Fibroblast of lung (primary cell): ENCODE measurements around the gene TTC24. TPM values are rescaled to one million over a fixed set of nuclear protein-coding genes. Genes with fewer than 3 reads are reported as not detected.

Experiments
- DNase-seq, 2 donors: peaks; one replicate each; pipeline versions ENCODE4 v3.0.0 to v3.0.0-alpha.2; 2010; ENCODE audit warnings: low read depth in 2 of 2
- H2AFZ ChIP-seq: 2 replicates; pipeline ENCODE4 v1.5.1; 2012; ENCODE audit warnings: low read length, control low read depth, inconsistent platforms
- H3K27ac ChIP-seq: 2 replicates; pipeline ENCODE4 v1.5.1; 2011; ENCODE audit warnings: low read length, control low read depth; ENCODE audit not compliant: insufficient read depth
- H3K27me3 ChIP-seq: 2 replicates; pipeline ENCODE4 v1.5.1; 2011; ENCODE audit warnings: mild to moderate bottlenecking, low read length; ENCODE audit not compliant: control insufficient read depth, insufficient read depth
- H3K36me3 ChIP-seq: 2 replicates; pipeline ENCODE4 v1.5.1; 2011; ENCODE audit warnings: low read length; ENCODE audit not compliant: control insufficient read depth, insufficient read depth
- H3K4me1 ChIP-seq: 2 replicates; pipeline ENCODE4 v1.5.1; 2011; ENCODE audit warnings: low read length; ENCODE audit not compliant: control insufficient read depth, insufficient read depth; ENCODE audit errors: extremely low read depth
- H3K4me2 ChIP-seq: 2 replicates; pipeline ENCODE4 v1.5.1; 2011; ENCODE audit warnings: low read length, control low read depth; ENCODE audit not compliant: insufficient read depth; ENCODE audit errors: extremely low read depth
- H3K4me3 ChIP-seq, 4 experiments: fragments of 200-600 bp in 1 of 4; sonication (generic) in 1 of 4; replicated peaks in 1 of 4; 2 replicates each; pipeline ENCODE4 v1.5.1; 2011 to 2016; ENCODE audit warnings: low read length in 4 of 4, low read depth in 3 of 4, mild to moderate bottlenecking in 3 of 4, control low read depth in 2 of 4, inconsistent platforms in 1 of 4, mixed read lengths in 1 of 4; ENCODE audit not compliant: insufficient read depth in 1 of 4; ENCODE audit errors: control extremely low read depth in 1 of 4
- H3K79me2 ChIP-seq: 2 replicates; pipeline ENCODE4 v1.5.1; 2012; ENCODE audit warnings: mild to moderate bottlenecking, low read length, inconsistent platforms; ENCODE audit not compliant: control insufficient read depth, insufficient read depth
- H3K9ac ChIP-seq: 2 replicates; pipeline ENCODE4 v1.5.1; 2011; ENCODE audit warnings: mild to moderate bottlenecking, low read length, control low read depth; ENCODE audit not compliant: insufficient read depth
- H3K9me3 ChIP-seq: 2 replicates; pipeline ENCODE4 v1.5.1; 2012; ENCODE audit warnings: low read depth, low read length; ENCODE audit not compliant: control insufficient read depth, insufficient read depth
- H4K20me1 ChIP-seq: 2 replicates; pipeline ENCODE4 v1.5.1; 2011; ENCODE audit warnings: low read length; ENCODE audit not compliant: control insufficient read depth, insufficient read depth; ENCODE audit errors: extremely low read depth
- CTCF ChIP-seq, 2 donors: IDR thresholded peaks in 1 of 2; conservative IDR thresholded peaks in 1 of 2; 1 replicate in 1 of 2; 2 replicates in 1 of 2; pipeline ENCODE4 v1.5.1; 2011 to 2012; ENCODE audit warnings: low read length in 2 of 2, control low read depth in 1 of 2, inconsistent platforms in 1 of 2, low read depth in 1 of 2, mild to moderate bottlenecking in 1 of 2
- EZH2 ChIP-seq: IDR thresholded peaks from 2 replicates; pipeline ENCODE4 v1.5.1; 2012; ENCODE audit warnings: low read length, control low read depth, mild to moderate bottlenecking; ENCODE audit errors: missing control alignments
- polyA plus RNA-seq, 2 donors: library from polyadenylated mRNA; depleted of rRNA in 1 of 2; stranded (reverse) in 1 of 2; unstranded in 1 of 2; fragments of >200 nt; gene quantifications; 2 replicates each; pipeline ENCODE4 v1.2.1, GENCODE V29; 2011 to 2012; ENCODE audit warnings: missing spikeins in 1 of 2
- total RNA-seq: library from RNA; depleted of rRNA; stranded (reverse); fragments of >200 nt; gene quantifications from 2 replicates; pipeline ENCODE4 v1.2.1, GENCODE V29; 2014

The TTC24 gene
- total and polyA plus RNA-seq, 2 donors (not counting 1 experiment from before 2014, with no cell fraction given), result not detected

GRCh38 chr1:156556354-156556753 is 23.2 kb upstream of the TTC24 start:
- no peaks in the 10 kb centered on the region for H4K20me1 ChIP-seq
- no peak overlapping the region for H2AFZ ChIP-seq
- no peak overlapping the region for H3K9ac ChIP-seq
- H3K4me3 ChIP-seq, result no peak overlapping the region
- H3K9me3 ChIP-seq, result no peaks in the 10 kb centered on the region
- no peak overlapping the region for H3K27ac ChIP-seq
- no peaks in the 10 kb centered on the region for H3K4me1 ChIP-seq
- no peak overlapping the region for H3K4me2 ChIP-seq
- H3K36me3 ChIP-seq, result peaks cover 23% of the 10 kb centered on the region
- no peak for DNase-seq
- TF ChIP-seq CTCF (conservative IDR thresholded peaks at IDR 0.05 in 1 of 2, IDR thresholded peaks at IDR 0.05 in 1 of 2; ENCODE audit: low read depth in 1 of 2, low read length in 2 of 2), result no peak
- TF ChIP-seq EZH2, result no peak
- H3K27me3 ChIP-seq, result no peaks in the 10 kb centered on the region
- no peaks in the 10 kb centered on the region for H3K79me2 ChIP-seq

- TF ChIP-seq EZH2, result no peak
- TF ChIP-seq CTCF (conservative IDR thresholded peaks at IDR 0.05 in 1 of 2, IDR thresholded peaks at IDR 0.05 in 1 of 2; ENCODE audit: low read depth in 1 of 2, low read length in 2 of 2), result no peak
- Histone ChIP-seq H3K36me3 (peaks cover 28% of the 10 kb centered on the region), H3K27ac (no peak overlapping the region), H3K4me1 (no peaks in the 10 kb centered on the region), H3K9me3 (no peaks in the 10 kb centered on the region), H3K4me3 (no peak overlapping the region), H3K79me2 (no peaks in the 10 kb centered on the region), H3K27me3 (no peaks in the 10 kb centered on the region), H2AFZ (no peak overlapping the region), H3K9ac (no peak overlapping the region), H4K20me1 (no peaks in the 10 kb centered on the region), H3K4me2 (no peak overlapping the region)
- no peak for DNase-seq
Observed at GRCh38 chr1:156559086-156559796, 20.3 kb upstream of the TTC24 start.

GRCh38 chr1:156559797-156560385 is 19.6 kb upstream of the TTC24 start:
- Histone ChIP-seq H3K9me3 (no peaks in the 10 kb centered on the region), H3K4me3 (no peak overlapping the region), H3K36me3 (peaks cover 34% of the 10 kb centered on the region), H3K4me2 (no peak overlapping the region), H4K20me1 (no peaks in the 10 kb centered on the region), H2AFZ (no peak overlapping the region), H3K9ac (no peak overlapping the region), H3K27me3 (no peaks in the 10 kb centered on the region), H3K79me2 (no peaks in the 10 kb centered on the region), H3K27ac (no peak overlapping the region), H3K4me1 (no peaks in the 10 kb centered on the region)
- no peak for TF ChIP-seq EZH2
- no peak for TF ChIP-seq CTCF (conservative IDR thresholded peaks at IDR 0.05 in 1 of 2, IDR thresholded peaks at IDR 0.05 in 1 of 2; ENCODE audit: low read depth in 1 of 2, low read length in 2 of 2)
- DNase-seq, result no peak
